Measurements from ENCODE around the gene DENND1A. TPM values are rescaled to one million over a fixed set of nuclear protein-coding genes. Genes with fewer than 3 reads are reported as not detected.

DENND1A gene
- polyA plus RNA-seq, 2 of the 4 experiments (the other 2 are of a cell fraction), result 15.1 to 21.9 TPM

DNA sequence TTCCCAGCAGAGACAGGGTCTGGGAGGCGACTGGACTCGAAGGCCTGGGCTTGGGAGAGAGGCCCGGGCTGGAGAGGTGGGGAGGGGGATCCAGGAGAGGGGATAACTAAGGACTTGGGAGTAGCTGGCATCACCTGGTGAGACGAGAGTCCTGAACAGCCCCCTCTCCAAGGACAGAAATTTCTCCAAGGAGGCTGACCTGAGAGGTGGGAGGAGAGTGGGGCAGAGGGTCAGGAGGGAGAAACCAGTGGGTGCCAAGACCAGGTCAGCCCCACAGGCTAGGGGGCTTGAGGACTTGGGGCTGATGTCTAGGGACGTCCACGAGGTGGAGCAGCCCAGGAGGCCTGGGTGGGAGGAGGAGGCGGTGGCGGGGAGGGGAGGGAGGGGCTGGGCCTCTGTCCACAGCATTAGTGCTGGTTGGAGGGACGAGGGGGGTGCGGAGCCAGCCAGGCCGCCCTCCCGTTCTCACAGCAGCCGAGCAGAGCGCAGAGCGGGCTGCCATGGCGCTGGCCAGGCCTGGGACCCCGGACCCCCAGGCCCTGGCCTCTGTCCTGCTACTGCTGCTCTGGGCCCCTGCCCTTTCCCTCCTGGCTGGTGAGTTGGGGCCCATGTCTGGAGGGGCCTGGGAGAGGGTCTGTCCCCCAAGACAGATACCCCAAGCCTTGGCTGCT, 574.0 kb downstream of the DENND1A start, which contains the start of gene CRB2:
Gene CRB2 (plus strand): TSS at position 437 of the 671 bp plus-strand sequence. CDS start 64 bp downstream, at position 501.
- H3K4me1 ChIP-seq, result peaks cover 13% of the 10 kb centered on the region; the same call in 2 of the 3 replicates
- FAIRE-seq, result no peak
- 59% methylated on average over 12 of the region's 17 CpGs for WGBS (ENCODE audit: missing lambda C conversion rate)
- CTCF ChIA-PET, result interaction anchor here (0.7 to 6.2 kb wide), 13 partner anchors 11 to 684 kb away, joined by 4 to 130 read pairs (median 20); no protein-coding TSS in a partner anchor
- H3K27ac ChIP-seq, result no peak within 1 kb of the TSS
- no peaks in the 10 kb centered on the region for H3K9me3 ChIP-seq
- POLR2A ChIA-PET, result no interaction called here
- DNase-seq (ENCODE audit: low read depth in 1 of 2, low spot score in 1 of 2), result peak in 1 of 2 experiments; percentile 33
- H3K4me2 ChIP-seq, result no peak within 1 kb of the TSS
- TF ChIP-seq RARB (CRISPR knock-in tag; IDR thresholded peaks at IDR 0.05), result no peak
- no peak for TF ChIP-seq JUNB (IDR thresholded peaks at IDR 0.05)
- no peak for TF ChIP-seq TFCP2L1 (CRISPR knock-in tag; IDR thresholded peaks at IDR 0.05)
- no peak for TF ChIP-seq POLR2A (IDR thresholded peaks at IDR 0.05; ENCODE audit: low read length)
- TF ChIP-seq GATA3 (IDR thresholded peaks at IDR 0.05; ENCODE audit: borderline replicate concordance), result no peak
- TF ChIP-seq ZNF302 (CRISPR knock-in tag; IDR thresholded peaks at IDR 0.05), result no peak
- no peak for TF ChIP-seq RCOR1 (IDR thresholded peaks at IDR 0.05; ENCODE audit: low read depth, low read length)
- TF ChIP-seq HOXA7 (CRISPR knock-in tag; IDR thresholded peaks at IDR 0.05), result no peak
- TF ChIP-seq EHF (CRISPR knock-in tag; IDR thresholded peaks at IDR 0.05), result no peak
- no peak for TF ChIP-seq CHD2 (IDR thresholded peaks at IDR 0.05; ENCODE audit: low read length, partially characterized antibody)
- TF ChIP-seq CBX2 (IDR thresholded peaks at IDR 0.05; ENCODE audit: borderline replicate concordance, low read depth), result no peak
- no peak for TF ChIP-seq CEBPB (IDR thresholded peaks at IDR 0.05)
- TF ChIP-seq CBX8 (IDR thresholded peaks at IDR 0.05), result no peak
- no peak for TF ChIP-seq RNF2 (IDR thresholded peaks at IDR 0.05; ENCODE audit: borderline replicate concordance, low read depth)
- ATAC-seq, result peak in 1 of 2 experiments; percentile 37; a peak in 3 of 6 replicates
- no peak within 1 kb of the TSS for H3K4me3 ChIP-seq

DNA sequence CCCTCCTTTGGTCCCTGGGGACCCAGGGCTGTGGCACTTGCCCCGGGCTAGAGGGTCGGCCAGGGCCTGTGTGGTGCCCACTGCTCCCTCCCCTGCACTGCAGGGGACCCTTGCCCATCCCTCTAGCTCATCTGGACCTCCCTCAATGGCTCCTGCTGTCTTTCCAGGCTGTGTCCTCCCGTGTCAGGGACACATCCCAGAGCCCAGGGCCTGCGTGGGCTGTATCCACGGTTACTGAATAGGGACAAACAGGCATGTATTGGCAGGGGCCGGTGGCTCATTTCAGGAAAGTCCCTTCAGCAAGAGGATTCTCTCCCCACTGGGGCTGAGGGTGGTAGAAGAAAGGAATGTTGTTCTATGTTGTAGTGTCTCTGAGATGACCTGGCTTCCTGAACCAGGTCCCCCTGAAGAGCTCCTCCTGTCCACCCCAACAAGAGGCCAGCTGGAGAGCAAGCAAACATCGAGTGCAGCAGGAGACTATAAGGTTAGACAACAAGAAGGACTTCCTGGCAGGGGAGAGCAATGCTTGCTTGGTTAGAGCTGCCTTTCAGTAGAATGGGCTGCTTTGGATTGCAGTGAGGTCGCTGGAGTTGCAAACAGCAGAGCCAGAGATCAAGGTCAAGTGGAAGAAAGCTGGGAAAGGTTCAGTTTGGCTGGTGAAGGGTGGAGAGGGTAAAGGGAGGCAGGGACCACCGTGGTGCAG, 575.0 kb downstream of the DENND1A start:
- WGBS (ENCODE audit: missing lambda C conversion rate), result 36% methylated on average over 7 of the region's 9 CpGs
- no peak for FAIRE-seq

DNA sequence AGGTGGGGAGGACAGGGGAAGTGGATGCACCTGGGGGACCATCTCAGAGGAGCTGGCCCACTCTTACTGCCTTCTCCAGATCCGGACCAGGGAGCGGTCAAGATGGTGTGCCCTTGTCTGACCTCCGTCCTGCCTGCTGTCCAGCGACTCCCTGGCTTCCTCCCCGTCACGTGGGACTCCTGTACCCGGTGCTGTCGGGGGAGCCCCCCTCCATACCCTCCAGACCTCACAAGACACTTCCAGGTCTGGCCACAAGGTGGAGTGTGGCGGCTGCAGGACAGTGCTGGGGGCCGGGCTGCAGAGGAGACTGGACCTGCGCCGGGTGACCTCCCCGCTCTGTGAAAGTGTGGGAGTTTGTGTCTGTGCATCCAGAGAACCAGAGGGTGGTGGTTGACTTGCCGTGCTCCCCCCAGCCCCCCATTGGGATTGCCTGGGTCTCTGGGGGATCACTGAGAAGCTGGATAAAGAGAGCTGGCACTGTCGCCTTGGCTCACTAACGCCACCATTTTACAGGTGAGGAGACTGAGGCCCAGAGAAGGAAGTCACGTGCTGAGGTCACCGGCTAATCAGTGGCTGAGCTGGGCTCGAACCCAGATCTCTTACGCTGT, 575.8 kb downstream of the DENND1A start:
- no peaks in the 10 kb centered on the region for H3K9me3 ChIP-seq
- ChIA-PET CTCF (interaction anchor here (0.5 to 6.2 kb wide), 37 partner anchors 10 to 1419 kb away, joined by 3 to 130 read pairs (median 4); partner anchors contain the start of gene PDCL), POLR2A (no interaction called here)
- H3K4me1 ChIP-seq, result peaks cover 3% of the 10 kb centered on the region; the same call in 1 of the 3 replicates
- TF ChIP-seq, protein P1, sequence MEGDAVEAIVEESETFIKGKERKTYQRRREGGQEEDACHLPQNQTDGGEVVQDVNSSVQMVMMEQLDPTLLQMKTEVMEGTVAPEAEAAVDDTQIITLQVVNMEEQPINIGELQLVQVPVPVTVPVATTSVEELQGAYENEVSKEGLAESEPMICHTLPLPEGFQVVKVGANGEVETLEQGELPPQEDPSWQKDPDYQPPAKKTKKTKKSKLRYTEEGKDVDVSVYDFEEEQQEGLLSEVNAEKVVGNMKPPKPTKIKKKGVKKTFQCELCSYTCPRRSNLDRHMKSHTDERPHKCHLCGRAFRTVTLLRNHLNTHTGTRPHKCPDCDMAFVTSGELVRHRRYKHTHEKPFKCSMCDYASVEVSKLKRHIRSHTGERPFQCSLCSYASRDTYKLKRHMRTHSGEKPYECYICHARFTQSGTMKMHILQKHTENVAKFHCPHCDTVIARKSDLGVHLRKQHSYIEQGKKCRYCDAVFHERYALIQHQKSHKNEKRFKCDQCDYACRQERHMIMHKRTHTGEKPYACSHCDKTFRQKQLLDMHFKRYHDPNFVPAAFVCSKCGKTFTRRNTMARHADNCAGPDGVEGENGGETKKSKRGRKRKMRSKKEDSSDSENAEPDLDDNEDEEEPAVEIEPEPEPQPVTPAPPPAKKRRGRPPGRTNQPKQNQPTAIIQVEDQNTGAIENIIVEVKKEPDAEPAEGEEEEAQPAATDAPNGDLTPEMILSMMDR (IDR thresholded peaks at IDR 0.05), result peak; percentile 74
- TF ChIP-seq NFE2L2 (conservative IDR thresholded peaks at IDR 0.05; ENCODE audit: low read length) (no peak), ZFP36 (IDR thresholded peaks at IDR 0.05; ENCODE audit: borderline replicate concordance, partially characterized antibody) (peak; percentile 12), SMC3 (IDR thresholded peaks at IDR 0.05) (peak; percentile 77), CEBPB (IDR thresholded peaks at IDR 0.05) (no peak), GATA3 (IDR thresholded peaks at IDR 0.05; ENCODE audit: borderline replicate concordance) (no peak), JUN (IDR thresholded peaks at IDR 0.05) (no peak), EHMT2 (IDR thresholded peaks at IDR 0.05; ENCODE audit: low read depth) (no peak), MAFK (IDR thresholded peaks at IDR 0.05; ENCODE audit: partially characterized antibody) (no peak), RAD21 (conservative IDR thresholded peaks at IDR 0.05 in 1 of 2, IDR thresholded peaks at IDR 0.05 in 1 of 2) (peak; percentile 72 to 75)
- TF ChIP-seq, protein P2, sequence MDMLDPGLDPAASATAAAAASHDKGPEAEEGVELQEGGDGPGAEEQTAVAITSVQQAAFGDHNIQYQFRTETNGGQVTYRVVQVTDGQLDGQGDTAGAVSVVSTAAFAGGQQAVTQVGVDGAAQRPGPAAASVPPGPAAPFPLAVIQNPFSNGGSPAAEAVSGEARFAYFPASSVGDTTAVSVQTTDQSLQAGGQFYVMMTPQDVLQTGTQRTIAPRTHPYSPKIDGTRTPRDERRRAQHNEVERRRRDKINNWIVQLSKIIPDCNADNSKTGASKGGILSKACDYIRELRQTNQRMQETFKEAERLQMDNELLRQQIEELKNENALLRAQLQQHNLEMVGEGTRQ (IDR thresholded peaks at IDR 0.05), result peak; percentile 63
- TF ChIP-seq, protein P3, sequence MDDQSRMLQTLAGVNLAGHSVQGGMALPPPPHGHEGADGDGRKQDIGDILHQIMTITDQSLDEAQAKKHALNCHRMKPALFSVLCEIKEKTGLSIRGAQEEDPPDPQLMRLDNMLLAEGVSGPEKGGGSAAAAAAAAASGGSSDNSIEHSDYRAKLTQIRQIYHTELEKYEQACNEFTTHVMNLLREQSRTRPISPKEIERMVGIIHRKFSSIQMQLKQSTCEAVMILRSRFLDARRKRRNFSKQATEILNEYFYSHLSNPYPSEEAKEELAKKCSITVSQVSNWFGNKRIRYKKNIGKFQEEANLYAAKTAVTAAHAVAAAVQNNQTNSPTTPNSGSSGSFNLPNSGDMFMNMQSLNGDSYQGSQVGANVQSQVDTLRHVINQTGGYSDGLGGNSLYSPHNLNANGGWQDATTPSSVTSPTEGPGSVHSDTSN (IDR thresholded peaks at IDR 0.05), result no peak
- peak overlapping the region; percentile 58 for H3K4me2 ChIP-seq
- DNase-seq (ENCODE audit: low read depth in 1 of 2, low spot score in 1 of 2) (peak; percentile 71 to 84), ATAC-seq (peak; percentile 55 to 87; a peak in 5 of 6 replicates), FAIRE-seq (no peak)
- H3K27ac ChIP-seq, result no peak overlapping the region
- WGBS (ENCODE audit: missing lambda C conversion rate), result 23% methylated on average over 12 of the region's 20 CpGs
- no peak overlapping the region for H3K4me3 ChIP-seq

More for the DNA sequence above, 575.0 kb downstream of the DENND1A start:
- no peak overlapping the region for H3K4me3 ChIP-seq
- ATAC-seq (peak in 1 of 2 experiments; percentile 10; a peak in 3 of 6 replicates), DNase-seq (ENCODE audit: low read depth in 1 of 2, low spot score in 1 of 2) (peak in 1 of 2 experiments; percentile 29)
- H3K4me2 ChIP-seq, result no peak overlapping the region
- H3K27ac ChIP-seq, result no peak overlapping the region
- POLR2A ChIA-PET, result no interaction called here
- CTCF ChIA-PET, result interaction anchor here (0.5 to 6.2 kb wide), 34 partner anchors 11 to 1418 kb away, joined by 3 to 130 read pairs (median 4); partner anchors contain the start of gene PDCL
- TF ChIP-seq CEBPB (IDR thresholded peaks at IDR 0.05) (no peak), RAD21 (conservative IDR thresholded peaks at IDR 0.05 in 1 of 2, IDR thresholded peaks at IDR 0.05 in 1 of 2) (no peak), ZFP36 (IDR thresholded peaks at IDR 0.05; ENCODE audit: borderline replicate concordance, partially characterized antibody) (no peak), FOXS1 (CRISPR knock-in tag; IDR thresholded peaks at IDR 0.05) (no peak)
- H3K4me1 ChIP-seq, result peaks cover 3% of the 10 kb centered on the region; the same call in 2 of the 3 replicates
- no peaks in the 10 kb centered on the region for H3K9me3 ChIP-seq
